Measurements from ENCODE around the gene OR2V1.
"Not testable (repeated sequence)": the region's sequence is repeated elsewhere in the genome, so short reads cannot be mapped to it uniquely, and the experiment has no call there.

The OR2V1 gene

GRCh38 chr5:181160152-181160754 is 29.3 kb upstream of the OR2V1 start:
- DNase-seq: no peak

GRCh38 chr5:181159286-181160151 is 28.6 kb upstream of the OR2V1 start:
- peak; percentile 34 for DNase-seq

- DNase-seq: no peak
Measured at GRCh38 chr5:181158869-181159268, 27.9 kb upstream of the OR2V1 start.

GRCh38 chr5:181156758-181157157 is 25.8 kb upstream of the OR2V1 start:
- DNase-seq: no peak

- no peak for DNase-seq
Measured at GRCh38 chr5:181153814-181154213, 22.8 kb upstream of the OR2V1 start.

GRCh38 chr5:181152406-181152805 is 21.4 kb upstream of the OR2V1 start:
- DNase-seq: no peak

- no peak for DNase-seq
Measured at GRCh38 chr5:181151146-181151545, 20.2 kb upstream of the OR2V1 start.

- no peak for DNase-seq
Measured at GRCh38 chr5:181149806-181150733, 19.1 kb upstream of the OR2V1 start.

GRCh38 chr5:181149355-181149754 is 18.4 kb upstream of the OR2V1 start:
- DNase-seq: no peak

GRCh38 chr5:181146927-181147636 is 16.1 kb upstream of the OR2V1 start, which contains the start of gene OR2V2:
TSS of gene OR2V2 (plus strand) at chr5:181147586. CDS start at chr5:181154943, 7,357 bp downstream.
- DNase-seq: not testable (repeated sequence)

- no peak for DNase-seq
Measured at GRCh38 chr5:181145133-181145532, 14.2 kb upstream of the OR2V1 start.

GRCh38 chr5:181142054-181142453 is 11.1 kb upstream of the OR2V1 start:
- no peak for DNase-seq

GRCh38 chr5:181140766-181141165 is 9.8 kb upstream of the OR2V1 start:
- no peak for DNase-seq

- DNase-seq: no peak
Measured at GRCh38 chr5:181138258-181138657, 7.3 kb upstream of the OR2V1 start.

GRCh38 chr5:181136361-181136955 is 5.5 kb upstream of the OR2V1 start:
- no peak for DNase-seq

GRCh38 chr5:181134259-181134658 is 3.3 kb upstream of the OR2V1 start:
- DNase-seq: no peak

- no peak for DNase-seq
Measured at GRCh38 chr5:181133610-181134231, 2.8 kb upstream of the OR2V1 start.

- DNase-seq: no peak
Measured at GRCh38 chr5:181133083-181133482, 2.1 kb upstream of the OR2V1 start.

GRCh38 chr5:181131514-181131913 is 545 bp upstream of the OR2V1 start:
- DNase-seq: no peak

- not testable (repeated sequence) for DNase-seq
Measured at GRCh38 chr5:181130081-181130480, 888 bp downstream of the OR2V1 start.

- no peak for DNase-seq
Measured at GRCh38 chr5:181129601-181130000, 1.4 kb downstream of the OR2V1 start.

Data from NCI-H526 treated with DMSO at 0.1 percent for 48 hours (cell line).